HT-29 (cell line): Measurements from ENCODE around the gene ZNF48. TPM values are rescaled to one million over a fixed set of nuclear protein-coding genes. Genes with fewer than 3 reads are reported as not detected.
A peak's percentile ranks its signal among the peaks of the same experiment; 100 is the strongest.

Experiments used
- DNase-seq: peaks from one replicate; pipeline ENCODE4 v3.0.0-alpha.2; 2015; ENCODE audit warnings: low spot score
- total RNA-seq: library from RNA; depleted of rRNA; stranded (reverse); fragments of >200 nt; shearing (Covaris generic); gene quantifications from 2 replicates; pipeline ENCODE4 v1.2.3, GENCODE V29; 2014

ZNF48 gene
- total RNA-seq, 1 experiment from 2014 or later: 19.0 TPM

DNA sequence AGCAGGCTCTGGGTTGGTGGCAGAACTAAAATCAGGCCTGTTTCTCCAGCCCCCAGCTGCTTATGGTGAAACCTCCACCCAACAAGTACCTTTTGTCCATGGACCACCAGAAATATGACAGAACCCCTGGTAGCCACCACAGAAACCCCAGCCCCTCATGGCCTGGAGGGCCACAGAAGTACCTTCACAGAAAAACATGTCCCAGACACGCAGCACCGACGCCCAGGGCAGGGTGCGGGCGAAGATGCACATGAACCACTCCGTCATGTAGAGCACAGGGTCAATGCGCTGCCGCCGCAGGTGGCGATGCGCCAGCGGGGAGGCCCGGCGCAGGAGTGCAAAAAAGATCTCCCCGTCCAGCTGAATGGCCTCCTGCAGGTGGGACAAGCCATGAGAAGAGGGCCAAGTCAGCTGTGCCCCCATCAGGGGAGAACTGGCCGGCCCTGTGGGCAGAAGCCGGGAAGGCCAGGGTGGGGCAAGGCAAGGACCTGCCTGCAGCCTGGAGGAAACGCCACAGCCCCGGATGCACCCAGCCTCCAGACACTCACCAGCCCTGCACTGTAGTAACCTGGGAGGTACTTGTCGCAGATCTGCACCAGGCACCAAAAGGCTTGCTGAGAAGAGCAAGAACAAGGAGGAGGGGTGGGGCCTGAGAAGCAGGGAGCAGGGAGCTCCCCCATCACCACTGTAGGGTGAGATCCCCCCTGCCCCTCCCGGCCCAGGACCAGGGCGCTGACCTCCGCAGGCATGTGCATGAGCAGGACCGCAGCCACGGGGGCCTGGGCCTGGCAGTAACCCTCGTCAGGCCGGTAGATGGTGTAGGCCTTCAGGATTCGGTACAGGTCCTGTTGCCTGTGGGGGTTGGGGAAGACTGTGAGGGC is 36.0 kb upstream of the ZNF48 start:
- no peak for DNase-seq

DNA sequence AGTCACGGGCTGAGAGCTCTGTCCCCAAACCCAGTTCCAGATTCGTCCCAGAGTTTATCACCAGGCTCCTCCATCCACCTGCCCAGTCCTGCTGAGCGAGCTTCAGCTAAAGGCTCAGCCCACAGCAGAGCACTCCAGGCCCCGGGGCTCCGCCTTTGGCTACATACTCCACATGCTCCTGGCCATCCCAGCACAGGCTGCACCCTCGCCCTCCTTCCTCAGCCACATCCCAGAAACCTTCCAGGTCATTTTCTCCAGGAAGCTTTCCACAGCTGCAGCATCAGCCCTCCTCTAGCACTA is 35.4 kb upstream of the ZNF48 start:
- no peak for DNase-seq

DNA sequence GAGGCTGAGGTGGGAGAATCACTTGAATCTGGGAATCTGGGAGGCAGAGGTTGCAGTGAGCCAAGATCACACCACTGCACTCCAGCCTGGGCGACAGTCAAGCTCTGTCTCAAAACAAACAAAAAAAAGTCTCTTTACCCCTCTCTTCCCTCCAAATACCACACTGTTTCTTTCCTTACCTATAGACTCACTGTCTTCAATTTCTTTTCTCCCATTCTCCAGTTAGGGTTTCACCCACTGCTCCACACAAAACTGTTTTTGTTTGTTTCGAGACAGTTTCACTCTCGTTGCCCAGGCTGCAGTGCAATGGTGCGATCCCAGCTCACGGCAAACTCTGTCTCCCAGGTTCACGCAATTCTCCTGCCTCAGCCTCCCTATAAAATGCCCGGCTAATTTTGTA is 34.0 kb upstream of the ZNF48 start:
- DNase-seq: no peak

DNA sequence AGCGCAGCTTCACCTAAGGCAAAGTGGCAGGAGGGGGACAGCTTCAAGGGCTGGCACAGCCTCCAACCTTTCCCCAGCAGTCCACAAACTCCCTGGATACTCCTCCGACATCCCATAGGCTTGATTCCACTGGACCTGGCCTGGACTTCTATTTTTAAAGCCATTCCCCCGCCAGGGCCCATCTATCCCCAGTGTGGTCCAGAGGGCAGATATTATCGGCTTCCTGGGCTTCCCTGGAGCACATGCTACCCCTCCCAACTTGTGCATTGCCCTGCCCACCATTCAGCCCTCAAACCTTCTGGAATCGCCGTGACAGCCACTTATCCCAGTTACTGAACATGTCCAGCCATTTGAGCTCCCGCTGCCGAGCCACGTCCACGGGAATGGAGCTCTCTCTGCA is 30.0 kb upstream of the ZNF48 start:
- no peak for DNase-seq

DNA sequence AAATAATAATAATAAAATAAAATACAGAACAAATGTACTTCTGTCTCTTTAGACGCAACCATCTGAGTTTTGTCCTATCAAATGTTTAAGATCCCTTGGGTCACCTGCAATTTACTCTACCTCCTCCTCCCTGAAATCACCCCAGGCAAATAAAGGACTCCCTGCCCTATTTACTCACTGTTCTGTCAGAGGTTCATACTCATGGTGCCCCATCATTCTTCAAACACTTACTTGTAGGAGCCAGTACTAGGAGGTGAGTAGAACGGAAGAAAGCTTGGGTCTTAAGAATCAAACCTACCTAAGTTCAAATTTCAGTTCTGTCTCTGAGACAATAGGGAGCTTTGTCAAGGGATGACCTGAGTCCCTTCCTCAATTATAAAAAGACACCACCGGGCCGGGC is 28.7 kb upstream of the ZNF48 start:
- no peak for DNase-seq

DNA sequence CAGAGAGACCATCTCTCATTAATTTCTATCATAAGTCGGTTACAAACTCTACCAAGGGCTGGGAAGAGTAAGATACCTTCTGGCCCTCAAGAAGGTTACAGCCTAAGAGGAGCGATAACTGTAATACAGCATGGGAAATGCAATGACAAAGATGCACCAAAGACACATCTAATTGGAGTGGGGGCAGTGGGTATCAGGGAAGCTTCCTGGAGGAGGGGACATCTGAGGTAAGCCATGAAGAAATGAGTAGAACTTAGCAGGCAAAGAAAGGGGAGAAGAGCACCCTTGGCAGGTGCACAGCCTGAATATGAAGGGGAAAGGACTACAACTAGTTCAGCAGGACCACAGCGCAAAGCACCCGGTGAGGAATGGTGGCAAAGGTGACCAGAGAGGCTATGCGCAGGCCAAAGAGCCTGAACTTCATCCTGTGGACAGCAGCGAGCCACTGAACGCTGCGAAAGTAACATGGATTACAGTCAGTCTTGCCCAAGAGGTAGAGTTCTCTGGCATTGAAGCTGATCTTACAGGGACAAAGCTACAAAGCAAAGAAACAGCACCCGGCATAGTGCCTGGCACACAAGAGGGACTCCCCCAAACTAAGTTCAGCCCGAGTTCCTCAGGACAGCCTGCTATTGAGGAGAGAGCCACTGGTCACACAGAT is 27.7 kb upstream of the ZNF48 start:
- DNase-seq: peak; percentile 46

DNA sequence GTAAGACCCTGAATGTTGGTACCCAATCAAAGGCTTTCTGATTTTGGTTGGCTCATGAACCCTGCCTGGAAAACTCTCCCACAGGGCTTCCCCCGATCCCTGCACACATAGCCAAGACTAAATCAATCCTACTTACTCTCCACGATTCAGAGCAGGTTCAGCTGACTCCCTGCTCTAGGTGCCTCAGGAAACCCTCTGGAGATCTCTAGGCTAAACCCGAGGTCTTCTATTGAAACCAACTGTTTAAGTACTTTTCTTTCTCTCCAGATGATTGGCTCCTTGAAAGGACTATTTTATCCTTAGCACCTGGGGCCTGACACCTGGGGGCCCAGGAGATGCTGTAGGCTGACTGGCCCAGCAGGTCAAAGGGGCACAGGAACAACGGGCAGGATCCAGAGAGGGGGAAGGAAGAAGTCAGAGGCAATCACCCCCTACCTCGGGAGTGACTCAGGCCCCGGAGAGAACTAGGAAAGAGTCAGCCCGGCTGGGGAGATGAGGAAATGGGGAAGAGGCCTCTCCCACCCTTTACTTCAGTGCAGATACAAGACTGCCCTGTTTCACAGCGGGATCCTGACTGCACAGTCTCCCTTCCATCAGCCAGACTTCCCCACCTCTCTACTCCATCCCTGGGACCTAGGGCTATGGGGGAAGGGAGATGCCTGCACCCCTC is 27.0 kb upstream of the ZNF48 start:
- DNase-seq: peak; percentile 36

DNA sequence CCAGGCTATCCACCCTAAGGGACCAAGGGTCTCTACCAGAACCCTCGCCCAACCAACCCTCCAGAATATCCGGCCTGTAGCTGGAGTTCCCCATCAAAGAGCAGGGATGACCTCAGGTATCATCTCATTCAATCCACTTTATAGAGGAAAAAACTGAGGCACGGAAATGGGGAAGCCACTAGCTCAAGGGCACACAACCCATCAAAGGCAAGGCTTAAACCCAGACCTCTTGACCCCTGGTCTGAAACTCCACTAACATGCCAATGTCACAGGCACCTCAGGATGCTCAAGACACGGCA is 26.5 kb upstream of the ZNF48 start:
- peak; percentile 21 for DNase-seq

DNA sequence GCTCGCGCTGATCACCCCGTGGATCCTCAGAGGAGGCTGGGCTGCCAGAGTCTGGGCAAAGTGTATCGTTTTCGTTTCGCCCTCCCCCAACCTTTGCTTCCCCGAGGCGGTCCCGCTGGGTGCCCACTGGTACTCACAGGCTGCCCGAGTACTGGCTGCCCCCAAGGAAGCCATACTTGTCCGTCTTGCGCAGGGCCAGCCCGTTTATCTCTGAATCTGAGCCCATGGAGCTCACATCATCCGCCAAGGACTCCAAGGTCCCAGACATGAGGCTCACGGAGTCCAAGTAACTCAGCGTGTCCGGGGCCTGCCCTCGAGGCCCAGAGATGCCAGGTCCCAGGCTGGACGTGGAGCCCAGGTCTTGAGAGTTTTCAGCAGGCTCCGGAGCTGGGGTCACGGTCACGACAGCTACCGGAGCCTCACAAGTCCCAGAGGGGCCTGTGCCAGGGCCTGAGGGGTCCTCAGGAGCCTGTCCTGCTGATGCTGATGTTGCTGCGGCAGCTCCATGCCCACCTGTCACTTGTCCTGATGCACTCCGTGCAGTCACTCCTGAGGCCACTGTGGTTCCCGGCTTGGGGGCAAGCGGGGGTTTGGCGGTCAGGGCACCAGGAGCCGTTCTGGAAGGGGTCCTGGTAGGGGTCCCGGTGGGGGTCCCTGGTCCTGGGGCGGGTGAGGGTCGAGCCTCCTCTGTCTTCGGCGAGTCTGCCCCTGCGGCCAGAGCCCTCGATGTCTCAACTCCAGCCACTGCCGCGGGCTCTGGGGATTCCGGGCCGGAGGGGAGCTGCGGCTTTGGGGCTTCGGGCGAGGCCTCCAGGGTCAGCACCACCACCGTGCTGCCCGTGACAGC is 25.9 kb upstream of the ZNF48 start:
- DNase-seq: no peak

DNA sequence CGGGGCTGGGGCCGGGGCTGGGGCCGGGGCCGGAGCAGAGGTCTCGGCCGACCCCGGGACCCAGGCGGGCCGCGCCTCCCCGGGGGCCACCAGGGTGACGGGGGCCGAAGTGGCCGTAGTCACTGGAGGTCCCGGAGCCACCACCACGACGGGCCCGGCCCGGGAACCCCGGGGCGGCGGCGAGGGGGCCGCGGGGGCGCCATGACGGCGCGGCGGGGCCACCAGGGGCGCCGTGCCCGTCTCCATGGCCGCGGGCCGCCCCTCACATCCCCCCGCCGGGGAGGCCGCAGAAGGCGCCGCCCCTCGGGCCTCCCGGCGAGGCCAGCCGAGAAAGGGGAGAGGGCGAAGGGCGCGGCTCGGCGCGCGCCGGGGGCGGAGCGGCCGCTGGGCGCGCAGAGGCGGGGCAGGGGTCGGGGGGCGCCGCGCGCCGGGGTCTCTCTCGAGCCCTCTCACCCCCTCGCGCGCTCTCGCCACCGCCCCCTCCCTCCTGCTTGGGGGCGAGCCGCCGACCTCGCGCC is 25.2 kb upstream of the ZNF48 start:
- DNase-seq: no peak

DNA sequence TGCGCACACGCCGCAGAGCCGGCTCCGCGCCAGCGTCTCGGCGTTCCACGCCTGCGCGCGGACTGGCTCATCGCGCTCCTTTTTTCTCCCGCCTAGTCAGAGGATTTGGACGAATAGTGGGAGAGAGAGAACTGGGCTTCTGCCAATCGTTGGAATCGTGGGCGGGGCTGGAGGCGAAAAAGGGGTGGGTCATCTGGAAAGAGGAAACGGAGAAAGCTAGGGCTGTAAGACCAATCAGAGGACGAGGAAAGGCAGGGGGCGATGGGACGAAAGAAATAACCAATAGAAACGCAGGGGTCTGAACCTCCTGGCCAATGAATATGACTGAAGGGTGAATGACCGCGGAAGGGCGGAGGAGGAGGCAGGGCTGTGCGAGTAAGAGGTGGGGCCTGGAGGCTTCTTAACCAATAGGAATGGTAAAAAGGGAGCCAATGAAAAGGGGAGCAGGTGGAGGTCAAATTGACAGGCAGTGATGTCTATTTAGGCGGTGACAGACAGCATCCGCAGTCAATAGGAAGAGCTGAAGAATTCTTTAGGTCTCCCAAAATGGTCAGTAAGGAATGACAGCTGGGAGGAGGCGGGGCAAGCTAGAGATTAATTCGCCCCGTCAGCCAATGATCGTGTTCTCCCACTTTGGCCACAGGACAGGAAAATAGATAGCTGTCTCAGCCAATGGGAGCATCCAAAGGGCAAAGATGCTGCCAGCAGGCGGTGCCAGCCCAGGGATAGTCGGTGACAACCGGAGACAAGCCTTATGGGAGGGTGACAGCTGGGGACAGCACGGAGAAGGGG is 24.6 kb upstream of the ZNF48 start, which contains the start of gene TBC1D10B:
Gene TBC1D10B, minus strand, starts transcription at position 39 of the 792 bp plus-strand sequence. CDS start 311 bp downstream, outside the sequence.
- peak; percentile 99 for DNase-seq

DNA sequence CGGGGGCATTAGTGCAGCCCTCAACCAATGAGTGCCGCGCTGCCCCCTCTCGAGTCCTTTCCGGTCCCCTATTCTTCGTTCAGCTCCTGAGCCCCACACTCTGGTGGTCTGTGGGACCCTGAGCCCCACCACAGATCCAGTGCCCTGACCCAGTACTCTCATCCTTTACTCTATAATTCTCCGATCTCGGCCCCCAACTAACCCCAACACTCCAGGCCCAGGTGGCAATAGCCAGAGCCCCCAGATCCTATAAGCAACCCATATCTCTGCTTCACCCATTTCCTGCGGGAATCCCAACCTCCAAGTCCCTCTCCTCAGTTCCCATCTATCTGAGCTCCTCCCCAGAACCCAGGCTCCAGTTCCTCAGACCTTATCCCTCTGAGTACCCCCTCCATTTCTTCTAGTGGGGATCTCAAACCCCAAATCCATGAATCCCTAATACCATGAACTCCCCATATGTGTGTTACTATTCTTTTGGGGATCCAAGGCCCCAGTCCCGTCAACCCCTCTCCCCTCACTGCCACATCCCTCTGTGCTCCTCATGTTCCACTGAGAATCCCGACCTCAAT is 23.9 kb upstream of the ZNF48 start:
- no peak for DNase-seq

DNA sequence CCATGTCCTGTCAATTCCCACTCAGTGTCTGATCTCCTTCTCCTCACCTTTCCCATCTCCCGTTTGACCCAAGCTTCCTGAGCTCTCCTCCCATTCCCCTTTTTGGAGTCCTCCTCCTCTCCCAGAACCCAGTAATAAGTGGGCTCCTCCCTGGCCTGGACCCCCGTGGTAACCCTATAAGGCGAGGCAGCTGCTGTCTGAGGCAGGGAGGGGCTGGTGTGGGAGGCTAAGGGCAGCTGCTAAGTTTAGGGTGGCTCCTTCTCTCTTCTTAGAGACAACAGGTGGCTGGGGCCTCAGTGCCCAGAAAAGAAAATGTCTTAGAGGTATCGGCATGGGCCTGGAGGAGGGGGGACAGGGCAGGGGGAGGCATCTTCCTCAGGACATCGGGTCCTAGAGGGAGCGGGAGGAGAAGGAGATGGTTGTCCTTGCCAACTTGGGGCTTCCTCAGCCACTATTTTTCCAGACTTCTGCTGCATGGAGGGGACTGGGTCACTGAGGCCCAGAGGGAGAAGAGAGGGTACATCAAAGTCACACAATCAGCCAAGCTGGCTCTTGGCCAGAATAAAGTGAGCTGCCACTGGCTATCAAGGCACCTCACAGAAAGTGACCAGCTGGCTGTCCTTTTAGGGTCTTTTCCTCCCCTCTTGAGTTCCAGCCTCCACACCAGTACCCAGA is 23.0 kb upstream of the ZNF48 start:
- DNase-seq: no peak

DNA sequence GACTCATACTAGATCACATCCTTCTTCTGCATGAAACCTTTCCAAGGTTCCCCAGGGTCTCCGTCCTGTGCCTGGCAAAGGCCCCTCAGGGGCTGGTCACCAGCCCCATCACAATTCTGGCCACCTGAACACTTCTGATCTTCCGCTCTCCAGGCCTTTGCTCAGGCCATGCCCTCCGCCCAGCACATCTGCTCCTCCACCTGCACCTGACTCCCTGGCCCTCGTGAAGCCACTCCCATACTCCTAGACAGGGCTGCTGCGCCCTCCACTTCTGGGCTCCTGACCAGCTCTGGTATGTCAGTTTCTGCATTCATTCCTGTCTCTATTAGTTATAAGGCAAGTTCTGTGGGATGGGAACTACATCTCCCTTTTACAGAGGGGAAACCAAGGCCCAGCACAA is 22.5 kb upstream of the ZNF48 start:
- no peak for DNase-seq

DNA sequence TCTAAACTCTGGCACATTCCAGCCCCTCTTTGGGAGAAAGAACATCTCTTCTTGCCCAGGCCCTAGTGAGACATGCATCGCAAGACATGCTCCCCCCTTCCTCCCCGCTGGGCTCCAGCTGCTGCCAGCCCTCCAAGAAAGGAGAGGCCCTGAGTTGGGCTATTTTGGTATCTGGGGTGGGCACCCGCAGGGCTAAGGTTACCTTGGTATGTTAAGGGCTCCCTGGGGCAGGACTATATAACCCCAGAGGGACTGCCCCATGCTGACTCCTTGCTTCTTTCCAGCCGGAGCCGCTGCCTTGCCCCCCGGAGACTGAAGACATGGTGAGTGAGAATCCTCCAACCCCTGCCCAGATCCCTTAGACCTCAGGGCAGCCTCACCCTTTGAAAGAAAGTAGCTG is 20.7 kb upstream of the ZNF48 start, which contains the start of gene MYL11:
Gene MYL11, plus strand, starts transcription at position 265 of the 400 bp plus-strand sequence. Its CDS starts 56 bp downstream, at position 321.
- no peak for DNase-seq

DNA sequence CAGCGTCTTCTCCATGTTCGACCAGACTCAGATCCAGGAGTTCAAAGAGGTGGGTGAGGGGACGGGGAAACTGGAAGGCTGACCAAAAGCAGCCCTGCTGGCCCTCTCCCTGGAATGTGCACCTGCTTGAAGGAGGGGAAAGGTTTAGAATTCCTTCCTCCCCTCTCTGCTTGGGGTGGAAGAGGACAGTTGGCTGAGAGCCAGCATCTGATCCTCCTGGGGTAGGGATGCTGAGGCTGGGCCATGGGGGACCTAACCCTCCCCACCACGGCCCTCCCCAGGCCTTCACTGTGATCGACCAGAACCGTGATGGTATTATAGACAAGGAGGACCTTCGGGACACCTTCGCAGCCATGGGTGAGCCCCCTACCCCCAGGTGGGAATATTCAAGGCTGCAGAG is 19.4 kb upstream of the ZNF48 start:
- DNase-seq: no peak

DNA sequence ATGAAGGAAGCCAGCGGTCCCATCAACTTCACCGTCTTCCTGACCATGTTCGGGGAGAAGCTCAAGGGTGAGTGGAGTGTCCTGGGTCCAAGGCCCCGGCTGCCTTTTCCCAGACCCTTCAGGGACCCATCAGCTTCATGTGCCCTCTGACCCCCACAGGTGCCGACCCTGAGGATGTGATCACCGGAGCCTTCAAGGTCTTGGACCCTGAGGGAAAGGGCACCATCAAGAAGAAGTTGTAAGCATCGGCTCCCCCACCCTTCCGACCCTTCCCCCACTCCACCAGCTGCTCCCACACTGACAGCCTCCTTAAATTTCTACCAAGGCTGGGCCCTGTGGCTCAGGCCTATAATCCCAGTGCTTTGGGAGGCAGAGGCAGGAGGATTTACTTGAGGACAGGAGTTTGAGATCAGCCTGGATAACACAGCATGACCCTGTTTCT is 18.7 kb upstream of the ZNF48 start:
- no peak for DNase-seq

DNA sequence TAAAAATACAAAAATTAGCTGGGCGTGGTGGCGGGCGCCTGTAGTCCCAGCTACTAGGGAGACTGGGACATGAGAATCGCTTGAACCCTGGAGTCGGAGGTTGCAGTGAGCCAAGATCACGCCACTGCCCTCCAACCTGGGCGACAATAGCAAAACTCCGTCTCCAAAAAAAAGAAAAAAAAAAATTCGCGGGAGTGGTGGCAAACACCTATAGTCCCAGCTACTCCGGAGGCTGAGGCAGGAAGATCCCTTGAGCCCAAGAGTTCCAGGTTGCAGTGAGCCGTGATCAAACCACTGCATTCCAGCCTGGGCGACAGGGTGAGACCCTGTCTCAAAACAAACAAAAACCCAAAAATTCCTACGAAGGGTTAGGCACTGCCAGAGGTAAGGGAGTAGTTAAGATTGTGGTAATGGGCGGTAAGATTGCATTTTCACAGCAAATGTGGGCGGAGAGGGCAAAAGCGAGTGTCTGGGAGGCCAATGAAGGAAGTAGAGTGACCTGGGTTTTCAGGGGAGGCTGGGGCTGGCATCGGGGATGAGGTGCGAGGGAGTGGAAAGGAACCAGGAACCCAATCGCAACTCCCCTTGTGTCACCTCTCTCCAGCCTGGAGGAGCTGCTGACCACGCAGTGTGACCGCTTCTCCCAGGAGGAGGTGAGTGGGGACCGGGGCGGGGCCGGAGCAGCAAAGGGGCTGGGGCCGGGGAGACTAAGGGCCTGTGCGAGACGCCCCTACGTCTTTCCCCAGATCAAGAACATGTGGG is 18.0 kb upstream of the ZNF48 start:
- no peak for DNase-seq

DNA sequence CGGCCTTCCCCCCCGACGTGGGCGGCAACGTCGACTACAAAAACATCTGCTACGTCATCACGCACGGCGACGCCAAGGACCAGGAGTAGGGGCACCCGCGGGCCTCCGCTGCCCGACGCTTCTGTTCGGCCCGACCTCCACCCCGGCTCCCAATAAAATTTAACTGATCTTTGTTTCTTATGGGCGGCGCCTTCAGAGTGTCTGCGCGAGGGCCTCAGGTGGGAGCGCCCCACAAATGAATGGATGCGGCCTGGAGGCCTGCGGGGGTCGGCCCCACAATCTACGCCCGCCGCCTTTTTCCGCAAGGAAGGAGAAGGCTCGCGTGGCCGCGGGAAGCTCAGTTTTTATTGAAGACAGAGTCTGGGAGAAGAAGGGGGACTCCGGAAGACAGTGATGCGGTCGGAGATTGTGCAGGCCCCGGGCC is 17.4 kb upstream of the ZNF48 start:
- peak; percentile 89 for DNase-seq
